ENCODE measurements around the gene FAM181B. TPM values are rescaled to one million over a fixed set of nuclear protein-coding genes. Genes with fewer than 3 reads are reported as not detected.

FAM181B gene
- total RNA-seq, 2 experiments from 2014 or later = 0.08 to 0.11 TPM

DNA sequence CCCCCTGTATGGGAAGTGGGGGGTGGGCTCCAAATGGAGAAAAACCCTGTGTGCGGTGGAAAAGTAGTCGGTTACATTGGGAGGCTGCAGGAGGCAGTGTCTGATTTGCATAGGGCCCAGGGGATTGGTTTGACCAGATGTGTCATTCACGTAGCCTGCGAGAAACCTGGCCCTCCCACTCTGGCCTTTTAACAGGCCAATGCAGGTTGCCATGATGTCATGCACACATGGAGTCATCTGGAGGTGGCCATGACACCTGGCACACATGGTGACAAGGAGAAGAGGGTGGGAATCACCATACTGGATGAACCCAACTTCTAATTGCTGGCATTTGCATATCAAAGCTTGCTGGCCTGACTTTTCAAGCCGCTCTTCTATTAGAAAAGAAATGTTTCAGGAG, 50.6 kb downstream of the FAM181B start:
- Mint-ChIP-seq H3K9me3 (no peaks in the 10 kb centered on the region), H3K4me3 (no peak overlapping the region), H3K36me3 (ENCODE audit: low read depth) (no peaks in the 10 kb centered on the region), H3K4me1 (ENCODE audit: low read depth) (no peaks in the 10 kb centered on the region), H3K27me3 (peaks cover 27% of the 10 kb centered on the region), H3K27ac (no peak overlapping the region)
- ChIA-PET POLR2A (no interaction called here), CTCF (no interaction called here)
- ATAC-seq (ENCODE audit: poor library complexity) (no peak), DNase-seq (no peak)
- Histone ChIP-seq H3K27ac (ENCODE audit: low read depth in 1 of 2, low read length in 2 of 2) (no peak overlapping the region), H3K36me3 (ENCODE audit: insufficient read depth, low read length) (no peaks in the 10 kb centered on the region), H3K9me3 (ENCODE audit: control insufficient read depth in 1 of 2, insufficient read depth in 1 of 2, low read length in 2 of 2) (peaks cover 0 to 10% of the 10 kb centered on the region in 2 experiments), H3K27me3 (ENCODE audit: control insufficient read depth in 1 of 2, insufficient read depth in 2 of 2, low read length in 2 of 2) (no peaks in the 10 kb centered on the region), H3K4me1 (ENCODE audit: insufficient read depth, low read length) (peaks cover 3% of the 10 kb centered on the region), H3K4me3 (ENCODE audit: low read length) (no peak overlapping the region)
- intact Hi-C loops (cut with DNase I, micrococcal nuclease) = loop anchor here in 1 of 2 experiments (5.0 kb wide), 1 partner anchor 1134 kb away; no protein-coding TSS in a partner anchor
- TF ChIP-seq, protein P1, sequence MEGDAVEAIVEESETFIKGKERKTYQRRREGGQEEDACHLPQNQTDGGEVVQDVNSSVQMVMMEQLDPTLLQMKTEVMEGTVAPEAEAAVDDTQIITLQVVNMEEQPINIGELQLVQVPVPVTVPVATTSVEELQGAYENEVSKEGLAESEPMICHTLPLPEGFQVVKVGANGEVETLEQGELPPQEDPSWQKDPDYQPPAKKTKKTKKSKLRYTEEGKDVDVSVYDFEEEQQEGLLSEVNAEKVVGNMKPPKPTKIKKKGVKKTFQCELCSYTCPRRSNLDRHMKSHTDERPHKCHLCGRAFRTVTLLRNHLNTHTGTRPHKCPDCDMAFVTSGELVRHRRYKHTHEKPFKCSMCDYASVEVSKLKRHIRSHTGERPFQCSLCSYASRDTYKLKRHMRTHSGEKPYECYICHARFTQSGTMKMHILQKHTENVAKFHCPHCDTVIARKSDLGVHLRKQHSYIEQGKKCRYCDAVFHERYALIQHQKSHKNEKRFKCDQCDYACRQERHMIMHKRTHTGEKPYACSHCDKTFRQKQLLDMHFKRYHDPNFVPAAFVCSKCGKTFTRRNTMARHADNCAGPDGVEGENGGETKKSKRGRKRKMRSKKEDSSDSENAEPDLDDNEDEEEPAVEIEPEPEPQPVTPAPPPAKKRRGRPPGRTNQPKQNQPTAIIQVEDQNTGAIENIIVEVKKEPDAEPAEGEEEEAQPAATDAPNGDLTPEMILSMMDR (IDR thresholded peaks at IDR 0.05) = no peak

DNA sequence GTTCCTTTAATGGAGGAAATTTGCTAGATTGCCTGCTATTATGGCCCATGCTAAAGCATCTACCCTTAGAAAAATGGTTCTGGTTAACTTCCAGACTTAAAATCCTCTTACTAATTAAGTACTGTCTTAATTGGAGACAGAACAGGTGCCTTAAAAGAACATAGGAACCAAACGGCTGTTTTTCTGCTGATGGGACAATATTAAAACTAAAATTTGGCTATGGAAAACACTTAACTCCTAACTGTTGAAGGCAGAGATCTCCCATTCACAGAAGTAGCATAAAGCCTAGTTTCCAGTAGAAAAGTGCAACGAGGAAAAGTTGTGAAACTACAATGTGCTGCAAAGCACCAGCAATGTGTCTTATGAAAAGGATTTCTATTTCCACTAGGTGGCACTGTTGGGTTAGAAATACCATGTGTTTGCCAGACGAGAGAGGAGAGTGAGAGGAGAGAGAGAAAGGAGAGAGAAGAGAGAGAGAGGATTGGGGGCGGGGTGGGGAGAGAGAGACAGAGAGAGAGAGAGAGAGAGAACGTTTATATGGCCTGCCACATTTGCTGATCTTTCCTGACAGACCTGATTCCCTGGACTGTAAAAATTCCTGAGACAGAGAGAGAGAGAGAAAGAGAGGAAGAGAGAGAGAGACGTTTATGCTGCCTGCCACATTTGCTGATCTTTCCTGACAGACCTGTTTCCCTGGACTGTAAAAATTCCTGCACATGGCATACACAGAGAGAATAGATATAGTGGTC, 51.5 kb downstream of the FAM181B start:
- no peaks in the 10 kb centered on the region for H3K36me3 ChIP-seq (ENCODE audit: insufficient read depth, low read length)
- no peaks in the 10 kb centered on the region for H3K36me3 Mint-ChIP-seq (ENCODE audit: low read depth)
- ChIA-PET CTCF (no interaction called here), POLR2A (no interaction called here)
- H3K4me1 ChIP-seq (ENCODE audit: insufficient read depth, low read length) = peaks cover 3% of the 10 kb centered on the region
- H3K27me3 ChIP-seq (ENCODE audit: control insufficient read depth in 1 of 2, insufficient read depth in 2 of 2, low read length in 2 of 2) = no peaks in the 10 kb centered on the region
- H3K27ac Mint-ChIP-seq = no peak overlapping the region
- ATAC-seq (ENCODE audit: poor library complexity) (peak; percentile 52), DNase-seq (peak in 4 of 14 experiments; percentile 5 to 71 (median 61))
- H3K9me3 Mint-ChIP-seq = no peaks in the 10 kb centered on the region
- H3K27ac ChIP-seq (ENCODE audit: low read depth in 1 of 2, low read length in 2 of 2) = no peak overlapping the region
- intact Hi-C loops (cut with DNase I, micrococcal nuclease) = loop anchor here (1.0 to 5.0 kb wide), 2 partner anchors 1135 to 1138 kb away; no protein-coding TSS in a partner anchor
- no peak overlapping the region for H3K4me3 ChIP-seq (ENCODE audit: low read length)
- peaks cover 27% of the 10 kb centered on the region for H3K27me3 Mint-ChIP-seq
- H3K9me3 ChIP-seq (ENCODE audit: control insufficient read depth in 1 of 2, insufficient read depth in 1 of 2, low read length in 2 of 2) = peaks cover 0 to 10% of the 10 kb centered on the region in 2 experiments
- no peaks in the 10 kb centered on the region for H3K4me1 Mint-ChIP-seq (ENCODE audit: low read depth)
- H3K4me3 Mint-ChIP-seq = no peak overlapping the region
- TF ChIP-seq, protein P1 (IDR thresholded peaks at IDR 0.05) = peak; percentile 65

DNA sequence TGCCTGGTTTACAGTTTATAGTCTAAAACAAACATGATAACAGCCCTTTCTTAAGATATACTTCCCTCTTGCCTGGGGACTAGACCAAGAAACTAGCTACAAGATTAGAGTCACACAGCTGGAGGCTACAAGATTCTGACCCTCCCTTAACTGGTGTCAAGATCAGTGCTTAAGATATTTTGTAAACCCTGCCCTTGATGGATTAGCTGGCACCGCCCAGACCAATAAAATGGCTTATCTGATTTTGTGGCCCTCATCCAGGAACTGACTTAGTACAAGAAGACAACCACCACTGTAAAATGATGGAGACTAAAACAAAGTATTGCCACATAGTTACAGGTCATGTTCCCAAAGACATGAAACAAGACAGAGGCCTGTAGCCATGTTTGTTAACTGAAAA, 53.4 kb downstream of the FAM181B start:
- ATAC-seq (ENCODE audit: poor library complexity) (no peak), DNase-seq (no peak)
- no peaks in the 10 kb centered on the region for H3K27me3 ChIP-seq (ENCODE audit: control insufficient read depth in 1 of 2, insufficient read depth in 2 of 2, low read length in 2 of 2)
- H3K4me3 ChIP-seq (ENCODE audit: low read length) = no peak overlapping the region
- Mint-ChIP-seq H3K4me1 (ENCODE audit: low read depth) (no peaks in the 10 kb centered on the region), H3K9me3 (no peaks in the 10 kb centered on the region), H3K36me3 (ENCODE audit: low read depth) (no peaks in the 10 kb centered on the region), H3K27ac (no peak overlapping the region), H3K4me3 (no peak overlapping the region), H3K27me3 (peaks cover 32% of the 10 kb centered on the region)
- intact Hi-C loops (cut with DNase I, micrococcal nuclease) = loop anchor here in 1 of 2 experiments (5.0 kb wide), 1 partner anchor 1137 kb away; no protein-coding TSS in a partner anchor
- H3K36me3 ChIP-seq (ENCODE audit: insufficient read depth, low read length) = no peaks in the 10 kb centered on the region
- ChIA-PET POLR2A (no interaction called here), CTCF (no interaction called here)
- TF ChIP-seq, protein P1 (IDR thresholded peaks at IDR 0.05) = no peak
- peaks cover 0 to 10% of the 10 kb centered on the region in 2 experiments for H3K9me3 ChIP-seq (ENCODE audit: control insufficient read depth in 1 of 2, insufficient read depth in 1 of 2, low read length in 2 of 2)
- no peak overlapping the region for H3K27ac ChIP-seq (ENCODE audit: low read depth in 1 of 2, low read length in 2 of 2)
- H3K4me1 ChIP-seq (ENCODE audit: insufficient read depth, low read length) = peaks cover 3% of the 10 kb centered on the region

Other genes starting within 250 kb of the FAM181B start
- 10 to 100 TPM; 13.7 to 16.0 TPM for gene PRCP, start 166.6 kb upstream of the FAM181B start, total RNA-seq
- gene DDIAS, start 167.9 kb upstream of the FAM181B start, total RNA-seq = under 1 TPM; 0.59 to 0.85 TPM